NCI-H1105 (cell line): ENCODE data around the gene NAT10.

Source experiments
- DNase-seq: peaks from one replicate; lab custom pipeline; 2025; lab: John Stamatoyannopoulos, UW

The NAT10 gene

GRCh38 chr11:34150494-34151151 lies 45.2 kb downstream of the NAT10 start:
- DNase-seq: no peak

GRCh38 chr11:34151166-34151565 lies 45.7 kb downstream of the NAT10 start:
- DNase-seq: no peak

GRCh38 chr11:34151916-34152845 lies 46.8 kb downstream of the NAT10 start:
- no peak for DNase-seq

GRCh38 chr11:34154059-34154875 lies 48.8 kb downstream of the NAT10 start:
- DNase-seq: no peak

- no peak for DNase-seq
These were observed 49.8 kb downstream of the NAT10 start for GRCh38 chr11:34155057-34155756.

GRCh38 chr11:34155757-34156062 lies 50.3 kb downstream of the NAT10 start:
- DNase-seq: no peak

- no peak for DNase-seq
These were observed 51.7 kb downstream of the NAT10 start for GRCh38 chr11:34157163-34157562.

- DNase-seq: no peak
These were observed 53.2 kb downstream of the NAT10 start for GRCh38 chr11:34158661-34159060.

- no peak for DNase-seq
These were observed 54.8 kb downstream of the NAT10 start for GRCh38 chr11:34160049-34160721.

GRCh38 chr11:34160791-34161190 lies 55.4 kb downstream of the NAT10 start:
- DNase-seq: no peak

- DNase-seq: no peak
These were observed 55.9 kb downstream of the NAT10 start for GRCh38 chr11:34161361-34161760.

- DNase-seq: no peak
These were observed 56.5 kb downstream of the NAT10 start for GRCh38 chr11:34161812-34162492.

GRCh38 chr11:34162493-34162820 lies 57.0 kb downstream of the NAT10 start:
- no peak for DNase-seq

- DNase-seq: no peak
These were observed 57.4 kb downstream of the NAT10 start for GRCh38 chr11:34162856-34163255.

- DNase-seq: no peak
These were observed 59.7 kb downstream of the NAT10 start for GRCh38 chr11:34165121-34165520.

- DNase-seq: no peak
These were observed 60.5 kb downstream of the NAT10 start for GRCh38 chr11:34165786-34166555.

- no peak for DNase-seq
These were observed 61.6 kb downstream of the NAT10 start for GRCh38 chr11:34166806-34167740.

- DNase-seq: no peak
These were observed 62.5 kb downstream of the NAT10 start for GRCh38 chr11:34167961-34168360.
